Endometrial microvascular endothelial cells (primary cell): ENCODE measurements around the gene ST6GAL1. TPM values are rescaled to one million over a fixed set of nuclear protein-coding genes. Genes with fewer than 3 reads are reported as not detected.
"Not testable (repeated sequence)": the region's sequence is repeated elsewhere in the genome, so short reads cannot be mapped to it uniquely, and the experiment has no call there.

Experiments
- in situ Hi-C: cut with HindIII; loops from 2 replicates; pipeline ENCODE4 v1.10.0; 2017; ENCODE audit warnings: low sequenced_read_pairs, low pct_unique_long_range_greater_than_20kb; ENCODE audit errors: inconsistent ontology term
- total RNA-seq: library from RNA; depleted of rRNA; stranded (reverse); fragments of >200 nt; gene quantifications from one replicate; pipeline ENCODE4 v1.2.3, GENCODE V29; 2015; ENCODE audit errors: inconsistent ontology term

ST6GAL1 gene
- total RNA-seq, 1 donor from 2014 or later, result 24.0 TPM

DNA sequence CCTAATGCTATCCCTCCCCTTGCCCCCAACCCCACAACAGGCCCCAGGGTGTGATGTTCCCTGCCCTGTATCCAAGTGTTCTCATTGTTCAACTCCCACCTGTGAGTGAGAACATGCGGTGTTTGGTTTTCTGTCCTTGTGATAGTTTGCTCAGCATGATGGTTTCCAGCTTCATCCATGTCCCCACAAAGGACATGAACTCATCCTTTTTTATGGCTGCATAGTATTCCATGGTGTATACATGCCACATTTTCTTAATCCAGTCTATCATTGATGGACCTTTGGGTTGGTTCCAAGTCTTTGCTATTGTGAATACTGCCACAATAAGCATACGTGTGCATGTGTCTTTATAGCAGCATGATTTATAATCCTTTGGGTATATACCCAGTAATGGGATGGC lies 122.1 kb downstream of the ST6GAL1 start:
- in situ Hi-C loops, result not testable (repeated sequence)

DNA sequence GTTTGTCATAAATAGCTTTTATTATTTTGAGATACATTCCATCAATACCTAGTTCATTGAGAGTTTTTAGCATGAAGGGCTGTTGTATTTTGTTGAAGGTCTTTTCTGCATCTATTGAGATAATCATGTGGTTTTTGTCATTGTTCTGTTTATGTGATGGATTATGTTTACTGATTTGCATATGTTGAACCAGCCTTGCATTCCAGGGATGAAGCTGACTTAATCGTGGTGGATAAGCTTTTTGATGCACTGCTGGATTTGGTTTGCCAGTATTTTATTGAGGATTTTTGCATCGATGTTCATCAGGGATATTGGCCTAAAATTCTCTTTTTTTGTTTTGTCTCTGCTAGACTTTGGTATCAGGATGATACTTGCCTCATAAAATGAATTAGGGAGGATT lies 124.1 kb downstream of the ST6GAL1 start:
- in situ Hi-C loops, result not testable (repeated sequence)

GRCh38 chr3:187057803-187058202 lies 127.5 kb downstream of the ST6GAL1 start:
- in situ Hi-C loops, result not testable (repeated sequence)

DNA sequence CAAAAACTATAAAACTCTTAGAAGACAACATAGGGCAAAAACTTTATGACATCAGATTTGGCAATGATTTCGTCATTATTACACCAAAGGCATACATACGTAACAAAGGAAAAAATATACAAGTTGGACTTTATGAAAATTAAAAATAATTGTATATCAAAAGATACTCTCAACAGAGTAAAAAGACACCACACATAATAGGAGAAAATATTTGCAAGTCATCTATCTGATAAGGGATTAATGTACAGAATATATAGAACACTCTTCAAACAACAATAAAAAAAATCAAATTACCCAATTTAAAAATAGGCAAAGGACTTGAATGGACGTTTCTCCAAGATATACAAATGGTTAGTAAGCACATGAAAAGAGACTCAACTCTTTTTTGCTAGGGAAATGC lies 131.4 kb downstream of the ST6GAL1 start:
- in situ Hi-C loops, result no loop called here

DNA sequence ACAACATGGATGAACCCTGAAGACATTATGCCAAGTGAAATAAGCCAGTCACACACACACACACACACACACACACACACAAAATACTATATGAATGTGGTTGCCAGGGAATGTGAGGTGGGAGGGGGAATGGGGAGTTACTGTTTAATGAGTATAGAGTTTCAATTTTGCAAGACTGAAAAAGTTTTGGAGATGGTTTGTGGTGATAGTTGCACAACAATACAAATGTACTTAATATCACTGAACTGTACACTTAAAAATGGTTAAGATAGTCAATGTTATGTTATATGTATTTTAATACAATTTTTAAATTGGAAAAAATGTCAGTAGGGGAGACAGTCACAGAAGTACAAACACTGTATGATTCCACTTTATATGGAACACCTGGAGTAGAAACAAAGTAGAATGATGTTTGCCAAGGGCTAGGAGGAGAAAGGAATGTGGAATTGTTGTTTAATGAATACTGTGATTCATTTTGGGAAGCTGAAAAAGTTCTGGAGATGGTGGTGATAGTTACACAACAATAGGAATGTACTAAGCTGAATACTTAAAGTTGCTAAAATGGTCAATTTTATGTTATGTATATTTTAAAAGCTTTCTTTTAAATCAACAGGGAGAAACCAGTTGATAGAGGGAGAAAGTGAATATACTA lies 132.3 kb downstream of the ST6GAL1 start:
- in situ Hi-C loops, result no loop called here

- in situ Hi-C loops, result no loop called here
These were observed 133.2 kb downstream of the ST6GAL1 start for GRCh38 chr3:187063286-187064121.

- in situ Hi-C loops, result no loop called here
These were observed 134.1 kb downstream of the ST6GAL1 start for GRCh38 chr3:187064210-187065115.

- in situ Hi-C loops, result no loop called here
These were observed 136.1 kb downstream of the ST6GAL1 start for GRCh38 chr3:187066228-187066995.

DNA sequence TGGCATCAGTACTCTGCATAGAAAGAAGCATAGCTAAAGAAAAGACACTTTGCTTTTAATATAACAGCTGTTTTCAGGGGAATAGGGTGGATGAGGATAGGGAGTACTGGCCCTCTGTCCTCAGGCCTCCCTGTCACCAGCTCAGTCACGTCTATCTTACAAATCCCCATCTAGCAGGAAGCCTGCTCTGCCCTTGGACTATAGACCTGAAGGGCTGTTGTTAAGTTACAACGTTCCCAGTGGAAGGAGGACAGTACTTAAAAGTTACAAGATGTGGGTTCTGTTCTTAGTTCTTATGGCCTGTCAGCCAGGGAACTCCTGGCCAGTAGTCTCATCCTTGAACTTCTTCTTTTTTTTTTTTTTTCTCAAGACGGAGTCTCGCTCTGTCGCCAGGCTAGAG lies 138.5 kb downstream of the ST6GAL1 start:
- in situ Hi-C loops, result no loop called here

GRCh38 chr3:187069857-187070516 lies 139.7 kb downstream of the ST6GAL1 start:
- in situ Hi-C loops, result no loop called here

DNA sequence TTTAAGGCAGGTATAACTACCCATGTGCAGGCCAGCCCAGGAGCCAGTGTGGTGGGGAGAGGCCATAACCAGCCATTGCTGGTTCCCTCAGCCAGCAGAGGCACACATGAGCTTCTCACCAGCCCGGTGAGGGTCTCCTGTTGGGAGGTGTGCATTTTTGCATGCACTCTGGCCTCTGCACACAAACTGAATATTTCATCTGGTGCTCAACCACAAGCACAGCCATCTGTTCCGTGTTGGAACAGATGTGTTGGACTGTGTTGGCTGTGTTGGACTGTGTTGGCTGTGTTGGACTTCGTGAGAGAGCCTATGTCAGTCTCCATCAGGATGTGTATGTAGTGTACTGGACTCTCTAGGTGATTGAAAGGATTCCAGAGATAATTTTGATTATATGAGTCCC lies 141.8 kb downstream of the ST6GAL1 start:
- in situ Hi-C loops, result no loop called here

DNA sequence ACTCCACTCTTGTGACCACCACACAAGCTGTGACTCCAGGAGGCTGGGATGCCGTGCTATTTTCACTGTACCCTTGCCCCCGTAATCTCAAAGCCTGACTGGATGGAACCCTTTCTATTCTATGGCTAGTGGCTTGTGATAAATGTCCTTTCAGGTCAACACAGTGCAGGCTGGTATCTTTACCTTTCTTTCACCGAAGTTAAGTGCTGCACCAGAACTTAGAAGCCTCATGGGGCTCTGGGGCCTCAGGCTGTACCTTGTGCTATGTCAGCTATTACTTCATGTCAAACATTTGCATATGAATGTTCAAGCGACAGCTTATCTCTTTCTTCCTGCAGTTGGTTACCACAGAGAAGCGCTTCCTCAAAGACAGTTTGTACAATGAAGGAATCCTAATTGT lies 142.2 kb downstream of the ST6GAL1 start:
- in situ Hi-C loops, result no loop called here

DNA sequence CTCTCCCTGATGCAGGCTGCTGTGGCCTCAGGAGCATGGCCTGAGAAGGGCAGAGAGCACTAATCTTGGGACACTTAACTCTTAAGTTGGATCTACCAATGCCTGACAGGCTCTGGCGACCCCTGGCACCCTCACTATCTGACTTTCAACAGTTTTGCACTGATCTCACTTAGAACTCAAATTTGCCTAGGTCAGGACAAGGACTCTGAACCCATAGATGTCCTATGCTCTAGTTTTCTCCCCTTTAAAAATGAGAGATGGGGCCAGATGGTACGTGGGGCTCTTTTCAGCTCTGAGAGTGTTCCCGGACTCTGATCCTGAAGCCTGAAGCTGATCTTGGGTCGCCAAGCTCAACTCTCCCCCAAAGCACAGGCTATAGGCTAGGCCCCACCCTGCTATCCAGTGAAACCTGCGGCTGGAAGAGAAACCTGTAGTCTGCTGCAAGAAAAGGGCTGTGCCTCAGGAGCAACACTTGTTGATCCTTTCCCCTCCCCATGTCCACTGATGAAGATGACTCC lies 143.3 kb downstream of the ST6GAL1 start:
- in situ Hi-C loops, result no loop called here

DNA sequence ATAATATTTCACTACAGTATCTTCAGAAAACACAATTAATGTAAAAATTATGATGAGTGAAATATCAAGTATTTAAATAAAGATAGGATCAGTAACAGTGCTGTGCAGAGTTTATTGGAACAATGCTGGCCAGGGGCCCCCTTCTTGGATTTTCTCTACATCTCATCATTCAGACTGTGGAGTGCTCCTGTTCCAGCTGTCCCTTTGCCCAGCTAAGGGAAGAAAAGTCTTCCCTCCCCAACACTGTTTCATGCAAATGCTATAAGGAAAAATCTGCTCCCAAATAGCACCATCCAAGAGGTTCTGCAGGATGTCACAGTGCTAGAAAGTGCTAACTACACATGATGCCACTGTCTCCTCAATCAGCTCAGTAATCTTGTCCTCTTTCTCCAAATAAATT lies 144.5 kb downstream of the ST6GAL1 start:
- in situ Hi-C loops, result no loop called here

GRCh38 chr3:187076297-187076696 lies 146.0 kb downstream of the ST6GAL1 start:
- in situ Hi-C loops, result no loop called here

GRCh38 chr3:187077085-187077484 lies 146.8 kb downstream of the ST6GAL1 start:
- in situ Hi-C loops, result no loop called here

DNA sequence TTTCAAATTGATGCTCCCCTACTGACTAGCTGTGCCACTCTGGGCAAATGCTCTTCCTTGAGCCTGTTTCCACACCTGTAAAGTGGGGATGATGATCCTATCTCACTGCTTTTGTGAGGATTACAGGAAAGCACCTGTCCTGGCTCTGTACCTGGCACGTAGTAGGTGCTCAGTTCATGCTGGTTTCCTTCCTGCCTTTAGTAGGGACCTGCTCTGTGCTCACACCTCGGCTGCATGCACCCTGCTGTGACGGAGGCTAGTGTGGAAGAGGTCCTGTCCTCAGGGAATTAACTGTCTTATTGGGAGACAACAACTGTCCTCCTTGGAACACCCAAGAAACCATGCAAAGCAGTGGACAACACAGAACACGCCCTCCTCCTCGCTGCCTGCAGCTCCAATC lies 147.2 kb downstream of the ST6GAL1 start:
- in situ Hi-C loops, result no loop called here
